ENCODE measurements around the gene TBC1D9B. TPM values are rescaled to one million over a fixed set of nuclear protein-coding genes. Genes with fewer than 3 reads are reported as not detected.

TBC1D9B gene
- total and polyA plus RNA-seq, 9 of the 15 experiments (the other 6 are each of a cell fraction or from before 2014, with no cell fraction given) = 2.9 to 59.1 (median 33.5) TPM

DNA sequence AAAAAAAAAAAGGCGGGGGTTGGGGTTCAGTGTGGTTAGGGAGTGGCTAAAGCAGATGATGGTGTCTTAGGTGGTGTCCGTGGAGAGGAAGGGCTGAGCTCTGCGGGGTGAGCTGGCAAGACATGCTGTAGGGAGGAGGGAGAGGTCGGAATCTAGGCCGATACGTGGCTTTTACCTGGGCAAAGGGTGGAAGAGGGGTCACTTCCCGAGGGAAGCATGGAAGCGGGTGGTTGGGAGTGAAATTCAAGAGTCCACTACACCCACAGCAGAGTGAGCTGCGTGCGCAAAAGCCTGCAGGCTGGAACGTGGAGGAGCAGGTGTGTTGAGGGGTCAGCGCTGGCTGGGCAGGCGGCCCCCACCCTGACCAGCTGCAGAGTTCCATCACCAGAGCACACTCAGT lies 17.8 kb downstream of the TBC1D9B start:
- peaks cover 3% of the 10 kb centered on the region for H3K9me1 ChIP-seq (ENCODE audit: control insufficient read depth, insufficient read depth, low read length)
- ChIA-PET CTCF (ENCODE audit: low intra/inter-chr PET ratio) (no interaction called here), POLR2A (no interaction called here)
- 0 out of 4 replicates have a peak overlapping the region, but pooled peaks of 1 of the 2 experiments have one; percentile 8 for H3K9ac ChIP-seq (ENCODE audit: insufficient read depth in 1 of 2, low read depth in 2 of 2, low read length in 2 of 2)
- intact Hi-C loops (cut with micrococcal nuclease) = no loop called here
- ATAC-seq = no peak
- in situ Hi-C loops (cut with MboI) = no loop called here
- no peak for TF ChIP-seq E2F6 (IDR thresholded peaks at IDR 0.05; ENCODE audit: borderline replicate concordance in 1 of 2, extremely low read depth in 1 of 2, insufficient read depth in 1 of 2, insufficient read length in 1 of 2, low read depth in 1 of 2, low read length in 1 of 2, poor library complexity in 1 of 2, severe bottlenecking in 1 of 2)
- TF ChIP-seq, protein P1, sequence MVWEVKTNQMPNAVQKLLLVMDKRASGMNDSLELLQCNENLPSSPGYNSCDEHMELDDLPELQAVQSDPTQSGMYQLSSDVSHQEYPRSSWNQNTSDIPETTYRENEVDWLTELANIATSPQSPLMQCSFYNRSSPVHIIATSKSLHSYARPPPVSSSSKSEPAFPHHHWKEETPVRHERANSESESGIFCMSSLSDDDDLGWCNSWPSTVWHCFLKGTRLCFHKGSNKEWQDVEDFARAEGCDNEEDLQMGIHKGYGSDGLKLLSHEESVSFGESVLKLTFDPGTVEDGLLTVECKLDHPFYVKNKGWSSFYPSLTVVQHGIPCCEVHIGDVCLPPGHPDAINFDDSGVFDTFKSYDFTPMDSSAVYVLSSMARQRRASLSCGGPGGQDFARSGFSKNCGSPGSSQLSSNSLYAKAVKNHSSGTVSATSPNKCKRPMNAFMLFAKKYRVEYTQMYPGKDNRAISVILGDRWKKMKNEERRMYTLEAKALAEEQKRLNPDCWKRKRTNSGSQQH (CRISPR knock-in tag; IDR thresholded peaks at IDR 0.05) = no peak
- TF ChIP-seq SMARCB1 (IDR thresholded peaks at IDR 0.05; ENCODE audit: insufficient read length, low read depth) = no peak
- TF ChIP-seq MYBL2 (IDR thresholded peaks at IDR 0.05; ENCODE audit: low read depth) = no peak
- TF ChIP-seq MYBL2 (CRISPR knock-in tag; IDR thresholded peaks at IDR 0.05; ENCODE audit: borderline replicate concordance) = no peak
- TF ChIP-seq FIP1L1 (IDR thresholded peaks at IDR 0.05; ENCODE audit: low read depth, low read length, poor library complexity, severe bottlenecking) = no peak
- no peak for TF ChIP-seq USF1 (CRISPR knock-in tag; IDR thresholded peaks at IDR 0.05)
- no peak for TF ChIP-seq NCOR1 (IDR thresholded peaks at IDR 0.05)
- no peak for TF ChIP-seq ETV5 (CRISPR knock-in tag; IDR thresholded peaks at IDR 0.05; ENCODE audit: low read depth)
- no peak for TF ChIP-seq E2F3 (CRISPR knock-in tag; IDR thresholded peaks at IDR 0.05)
- no peak for DNase-seq (ENCODE audit: extremely low read depth in 1 of 4, low spot score in 3 of 4)
- no TSS peak for BruUV-seq (replicated peaks)
- H3K4me1 ChIP-seq (replicated peaks in 1 of 2; ENCODE audit: control insufficient read depth in 2 of 2, insufficient read depth in 2 of 2, low read length in 2 of 2) = no peaks in the 10 kb centered on the region
- no peak for FAIRE-seq
- no peaks in the 10 kb centered on the region for H3K79me2 ChIP-seq (ENCODE audit: control insufficient read depth, insufficient read depth, low read length)
- H3K4me2 ChIP-seq (ENCODE audit: insufficient read depth, low read length) = no peak overlapping the region
- H4K20me1 ChIP-seq (replicated peaks; ENCODE audit: control insufficient read depth, insufficient read depth, low read length) = no peaks in the 10 kb centered on the region
- H3K9me3 ChIP-seq (replicated peaks; ENCODE audit: control insufficient read depth, insufficient read depth, low read depth, low read length) = peaks cover under 1% of the 10 kb centered on the region; the same call in 1 of the 2 replicates
- no peak overlapping the region for H3K4me3 ChIP-seq
- no peak overlapping the region for H2AFZ ChIP-seq (ENCODE audit: low read depth, low read length)
- 94% methylated on average over 10 of the region's 13 CpGs for WGBS (ENCODE audit: insufficient coverage, low coverage, missing lambda C conversion rate)
- H3K27ac ChIP-seq (ENCODE audit: extremely low read depth, low read depth, low read length) = no peak overlapping the region
- peaks cover 94% of the 10 kb centered on the region; the same call in 2 of the 3 replicates for H3K36me3 ChIP-seq (ENCODE audit: control insufficient read depth, insufficient read depth, low read length)
- no peaks in the 10 kb centered on the region for H3K27me3 ChIP-seq (ENCODE audit: control insufficient read depth in 2 of 2, insufficient read depth in 2 of 2, low read length in 2 of 2)

Data from K562 (cell line).